Stimulated activated CD4-positive, alpha-beta T cell treated with anti-CD3 and anti-CD28 coated beads, Interleukin-2, amount 100 ng/mL, for 24 hours (primary cell): ENCODE results near the gene NOD1.
"Not testable (repeated sequence)": the region's sequence is repeated elsewhere in the genome, so short reads cannot be mapped to it uniquely, and the experiment has no call there.

Experiments used
- DNase-seq, 2 donors: peaks; one replicate each; pipeline ENCODE4 v3.0.0-alpha.2; 2020

NOD1 gene

DNA sequence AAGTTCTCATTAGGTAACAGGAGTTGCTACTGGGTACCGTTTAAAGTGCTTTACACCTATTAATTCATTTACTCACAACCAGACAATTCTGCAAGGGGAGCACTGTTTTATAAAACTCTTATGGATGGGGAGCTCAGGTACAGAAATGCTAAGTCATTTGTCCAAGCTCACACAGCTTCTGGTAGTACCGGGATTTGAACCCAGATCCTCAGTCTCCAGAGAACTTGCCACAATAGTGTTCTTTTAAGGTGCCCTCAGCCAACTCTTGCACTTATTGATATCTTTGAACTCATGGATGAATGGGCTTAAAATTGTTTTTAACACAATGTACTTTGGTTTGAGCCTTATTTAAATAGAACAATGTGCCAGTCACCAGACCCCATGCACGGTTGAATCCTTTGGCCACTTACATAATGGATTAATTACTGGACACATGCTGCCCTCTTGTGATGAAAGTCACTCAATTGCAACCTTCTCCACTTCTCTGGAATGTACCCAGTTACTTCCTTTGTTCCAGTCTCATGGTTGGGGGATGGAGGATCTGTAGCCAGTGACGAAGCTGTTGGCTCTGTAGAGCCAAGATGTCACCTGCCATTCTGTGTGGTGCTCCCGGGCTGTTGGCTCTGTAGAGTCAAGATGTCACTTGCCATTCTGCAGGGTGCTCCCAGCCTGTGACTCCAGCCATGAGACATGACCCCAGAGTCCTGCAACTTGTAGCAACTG lies 65.6 kb downstream of the NOD1 start:
- DNase-seq: no peak

DNA sequence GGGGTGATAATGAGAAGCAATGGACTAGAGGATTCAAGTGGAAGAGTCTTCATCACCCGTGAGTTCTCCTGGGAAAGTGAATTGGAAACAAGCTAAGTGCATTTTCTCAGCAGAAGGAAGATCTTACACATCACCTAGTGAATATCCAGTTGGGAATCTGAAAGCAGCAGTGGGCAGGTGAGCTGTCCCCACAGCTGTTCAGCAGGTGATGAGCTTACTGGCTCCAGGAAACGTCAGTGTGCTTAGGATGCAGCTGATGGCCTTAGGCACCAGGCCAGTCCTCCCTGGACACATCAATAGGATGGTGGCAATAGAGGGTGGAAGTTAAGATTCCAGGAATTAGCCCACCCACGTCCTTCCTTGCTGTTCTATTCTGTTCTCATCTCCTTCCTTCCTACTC lies 66.7 kb downstream of the NOD1 start:
- DNase-seq: no peak

DNA sequence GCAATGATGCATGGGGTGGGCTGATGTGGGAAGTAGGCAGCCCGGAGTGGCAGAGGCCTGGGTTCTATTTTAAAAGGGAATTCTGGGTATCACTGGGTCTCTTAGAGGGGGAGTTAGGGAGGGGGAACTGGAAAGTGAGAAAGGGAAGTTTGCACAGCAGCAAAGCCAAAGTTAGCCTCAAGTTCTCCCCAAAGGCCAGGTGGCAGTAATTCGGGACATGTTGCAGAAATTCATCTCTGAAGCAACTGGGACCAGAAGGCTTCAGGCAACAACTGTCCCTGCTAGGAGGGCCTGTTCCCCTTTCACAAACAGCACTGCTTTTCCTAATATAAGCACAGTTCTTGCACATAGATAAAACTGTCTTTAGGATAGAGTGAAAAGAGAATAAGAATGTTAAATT lies 67.4 kb downstream of the NOD1 start:
- DNase-seq: no peak

DNA sequence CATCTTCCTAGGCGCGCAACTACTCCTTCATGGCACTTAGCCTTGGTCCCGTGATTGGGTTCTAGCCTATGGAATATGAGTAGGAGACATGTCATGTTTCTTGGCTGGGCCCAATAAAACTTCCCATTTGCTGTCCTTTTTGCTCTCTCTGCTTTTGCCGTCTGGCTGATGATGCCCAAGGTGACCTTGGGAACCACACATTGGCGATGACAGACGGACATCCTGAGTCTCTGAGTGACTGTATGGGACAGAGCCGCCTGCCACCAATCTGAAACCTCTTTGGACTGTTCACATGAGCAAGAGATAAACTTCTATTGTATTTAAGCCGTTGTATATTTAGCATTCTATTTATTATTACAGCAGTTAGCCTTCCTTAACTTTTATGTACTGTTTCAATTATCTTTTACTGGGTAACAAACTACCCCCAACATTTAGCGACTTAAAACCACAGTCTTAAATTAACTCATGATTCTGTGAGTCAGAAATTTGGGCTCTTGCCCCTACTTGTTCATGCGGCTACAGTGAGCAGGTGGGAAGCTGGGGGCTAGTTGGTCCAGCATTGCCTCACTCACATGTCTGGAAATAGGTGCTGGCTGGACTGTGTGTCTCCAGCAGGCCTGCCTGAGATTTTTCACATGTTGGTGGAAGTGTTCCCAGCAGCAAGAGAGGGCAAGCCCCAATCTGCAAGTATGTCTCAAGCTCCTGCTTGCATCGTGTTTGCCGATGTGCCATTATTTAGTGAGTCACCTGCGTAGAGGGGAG lies 71.7 kb downstream of the NOD1 start:
- no peak for DNase-seq

DNA sequence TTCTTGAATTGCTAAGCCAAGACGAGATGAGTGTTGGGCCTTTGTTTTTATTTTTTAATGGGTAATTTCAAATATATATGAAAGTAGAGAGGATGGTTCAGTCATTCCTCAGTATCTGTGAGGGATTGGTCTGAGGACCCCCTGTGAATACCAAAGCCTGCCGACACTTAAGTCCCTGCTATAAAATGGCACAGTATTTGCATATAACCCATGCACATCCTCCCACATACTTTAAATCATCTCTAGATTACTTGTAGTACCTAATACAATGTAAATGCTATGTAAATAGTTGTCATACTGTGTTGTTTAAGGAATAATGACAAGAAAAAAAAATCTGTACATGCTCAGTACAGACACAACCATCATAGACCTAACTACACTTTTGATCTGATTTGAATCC lies 73.4 kb downstream of the NOD1 start:
- DNase-seq: no peak

DNA sequence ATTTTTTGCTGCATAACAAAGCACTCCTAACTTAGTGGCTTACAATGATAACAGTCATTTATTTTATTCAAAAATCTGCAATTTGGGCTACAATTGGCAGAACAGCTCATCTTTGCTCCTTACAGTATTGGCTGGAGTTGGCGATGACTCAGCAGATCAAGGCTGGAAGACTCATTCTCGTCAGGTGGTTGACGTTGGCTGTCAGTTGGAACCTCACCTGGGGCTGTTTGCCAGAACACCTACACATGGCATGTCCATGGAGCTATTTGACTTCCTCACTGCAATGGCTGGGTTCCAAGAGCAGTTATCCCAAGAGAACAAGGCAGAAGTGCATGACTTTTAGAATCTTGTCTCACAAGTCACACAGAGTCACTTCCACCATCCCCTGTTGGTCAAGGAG lies 75.1 kb downstream of the NOD1 start:
- DNase-seq: no peak

DNA sequence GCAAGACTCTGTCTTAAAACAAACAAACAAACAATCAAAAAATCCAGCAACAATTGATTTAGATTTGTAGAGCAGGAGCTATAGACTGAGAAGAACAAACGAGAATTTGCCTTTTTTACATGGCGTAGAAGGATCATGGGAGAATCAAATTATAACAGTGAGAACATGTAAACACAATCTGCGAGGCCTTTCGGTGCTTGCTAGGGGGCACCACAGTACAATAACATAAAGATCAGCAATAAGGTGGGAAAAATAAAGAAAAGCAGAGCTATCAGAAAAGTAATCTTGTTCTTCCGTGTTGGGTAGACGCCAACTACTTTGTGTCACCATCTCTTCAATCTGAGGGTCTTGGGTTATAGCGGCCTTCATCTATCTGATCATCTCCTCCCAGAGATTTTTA lies 82.2 kb downstream of the NOD1 start:
- no peak for DNase-seq

DNA sequence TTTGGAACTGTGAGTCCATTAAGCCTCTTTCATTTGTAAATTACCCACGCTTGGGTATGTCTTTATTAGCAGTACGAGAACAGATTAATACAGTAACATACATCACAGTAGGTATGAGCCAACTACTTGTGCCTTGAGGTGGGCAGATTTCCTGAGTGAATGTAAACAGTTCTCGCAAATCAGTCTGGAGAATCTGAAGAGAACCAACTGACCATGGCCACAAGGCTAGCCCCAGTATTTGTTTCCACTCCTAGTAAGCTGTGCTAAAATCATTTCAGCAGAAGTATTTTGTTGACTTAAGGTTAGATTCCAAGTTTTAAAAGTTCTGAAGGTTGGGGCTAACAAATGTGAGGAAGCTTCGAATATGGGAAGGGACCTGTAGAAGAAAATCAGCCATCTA lies 82.9 kb downstream of the NOD1 start:
- no peak for DNase-seq

DNA sequence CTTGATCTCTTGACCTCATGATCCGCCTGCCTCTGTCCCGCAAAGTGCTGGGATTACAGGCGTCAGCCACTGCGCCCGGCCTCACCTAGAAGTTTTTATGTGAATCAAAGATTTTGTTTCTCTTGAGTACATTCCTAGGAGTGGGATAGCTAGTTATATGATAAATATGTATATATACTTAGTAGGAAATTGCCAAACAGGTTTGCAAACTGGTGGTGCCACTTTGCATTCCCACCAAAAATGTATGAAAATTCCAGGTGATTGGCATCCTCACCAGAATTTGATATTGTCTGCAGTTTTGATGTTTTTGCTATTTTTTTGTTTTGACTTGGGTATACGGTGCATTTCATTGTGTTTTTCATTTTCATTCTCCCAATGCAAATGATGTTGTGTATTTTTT lies 86.8 kb downstream of the NOD1 start:
- DNase-seq: no peak

DNA sequence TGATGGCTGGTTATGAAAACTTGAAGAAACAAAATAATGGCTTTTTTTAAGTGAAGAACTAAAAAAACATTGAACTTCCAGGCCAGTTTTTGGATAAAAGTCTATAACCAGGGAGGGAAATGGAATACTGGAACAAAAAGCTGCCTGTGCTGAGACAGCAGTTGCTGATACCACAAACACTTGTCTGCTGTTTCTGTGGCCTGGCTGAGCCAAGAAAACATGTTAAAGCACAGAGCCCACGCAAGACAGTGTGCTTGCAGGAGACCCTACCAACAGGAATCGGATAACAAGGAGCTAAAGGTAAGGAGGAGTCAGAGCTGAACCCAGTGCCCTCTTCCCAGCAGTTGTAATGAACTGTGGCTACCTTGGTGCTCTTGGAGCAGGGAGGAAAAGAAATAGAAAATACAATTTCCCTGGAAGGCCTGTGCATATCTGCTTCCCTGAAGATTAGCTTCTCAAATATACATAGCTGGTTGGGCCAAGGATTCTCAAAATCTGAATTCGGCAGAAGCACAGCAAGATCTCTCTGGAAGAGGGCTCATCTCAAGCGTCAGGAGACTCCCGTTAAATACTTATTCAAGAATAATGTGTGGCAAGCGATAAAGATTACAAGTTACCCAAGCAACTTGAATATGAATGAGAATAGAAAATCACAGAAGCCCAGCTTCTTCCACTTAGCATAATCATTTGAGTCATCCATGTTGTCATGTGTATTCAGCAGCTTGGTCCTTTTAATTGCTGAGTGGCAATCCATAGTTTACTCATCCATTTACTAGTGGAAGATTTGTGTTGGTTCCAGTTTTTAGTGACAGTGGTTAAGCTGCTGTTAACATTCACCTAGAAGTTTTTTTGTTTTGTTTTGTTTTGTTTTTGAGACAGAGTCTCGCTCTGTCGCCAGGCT lies 87.6 kb downstream of the NOD1 start:
- DNase-seq: no peak

DNA sequence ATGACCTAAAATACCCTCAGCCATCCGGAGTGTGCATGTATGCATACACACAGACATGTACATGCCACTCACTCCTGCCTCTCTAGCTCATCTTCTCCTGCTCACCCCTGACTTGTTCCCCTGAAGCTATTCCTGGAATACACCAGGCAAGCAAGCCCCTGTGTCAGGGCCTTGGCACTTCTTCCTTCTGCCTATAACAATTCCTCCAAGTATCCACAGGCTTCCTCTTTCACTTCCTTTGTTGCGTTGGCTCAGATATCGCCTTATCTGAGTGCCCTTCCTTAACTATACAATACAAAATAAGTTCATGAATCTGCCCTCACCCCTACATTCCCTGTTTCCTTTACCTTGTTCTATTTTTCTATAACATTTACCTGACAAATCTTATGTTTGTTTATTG lies 88.8 kb downstream of the NOD1 start:
- no peak for DNase-seq

DNA sequence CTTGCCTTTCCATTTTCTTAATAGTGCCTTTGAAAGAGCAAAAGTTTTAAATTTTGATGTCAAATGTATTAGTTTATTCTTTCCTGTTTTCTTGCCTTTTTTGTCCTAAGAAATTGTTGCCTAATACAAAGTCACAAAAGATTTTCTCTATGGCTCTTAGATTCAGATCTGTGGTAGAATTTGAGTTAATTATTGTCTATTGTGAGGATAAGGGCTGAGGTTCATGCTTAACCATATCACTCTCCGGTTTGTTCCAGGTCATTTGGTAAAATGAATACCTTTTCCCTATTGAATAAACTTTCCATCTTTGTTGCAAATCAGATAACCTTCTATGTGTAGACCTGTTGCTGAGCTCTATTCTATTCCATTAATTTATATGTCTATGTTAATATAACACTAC lies 96.0 kb downstream of the NOD1 start:
- DNase-seq: no peak

DNA sequence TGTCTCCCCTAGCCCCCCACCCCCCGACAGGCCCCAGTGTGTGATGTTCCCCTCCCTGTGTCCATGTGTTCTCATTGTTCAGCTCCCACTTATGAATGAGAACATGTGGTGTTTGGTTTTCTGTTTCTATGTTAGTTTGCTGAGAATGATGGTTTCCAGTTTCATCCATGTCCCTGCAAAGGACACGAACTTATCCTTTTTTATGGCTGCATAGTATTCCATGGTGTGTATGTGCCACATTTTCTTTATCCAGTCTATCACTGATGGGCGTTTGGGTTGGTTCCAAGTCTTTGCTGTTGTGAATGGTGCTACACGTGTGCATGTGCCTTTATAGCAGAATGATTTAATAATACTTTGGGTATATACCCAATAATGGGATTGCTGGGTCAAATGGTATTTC lies 97.8 kb downstream of the NOD1 start:
- not testable (repeated sequence) for DNase-seq

DNA sequence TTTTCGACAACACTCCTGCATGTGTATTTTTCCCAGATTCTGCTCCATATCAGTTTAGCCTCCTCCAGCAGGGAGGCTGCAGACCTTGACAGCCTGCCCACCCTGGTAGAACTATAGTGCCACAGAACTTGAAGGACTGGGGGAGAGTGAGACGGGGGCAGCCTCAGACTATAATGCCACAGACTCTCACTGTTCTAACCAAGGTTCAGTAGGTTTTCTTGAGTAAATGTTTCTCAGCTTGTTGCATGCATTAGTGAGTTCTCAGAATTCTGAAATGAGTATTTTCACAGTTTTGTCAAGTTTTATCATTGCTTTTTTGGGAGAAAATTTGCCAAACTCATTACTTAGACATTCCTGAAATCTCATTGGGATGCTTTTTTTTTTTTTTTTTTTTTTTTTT lies 98.3 kb downstream of the NOD1 start:
- no peak for DNase-seq

DNA sequence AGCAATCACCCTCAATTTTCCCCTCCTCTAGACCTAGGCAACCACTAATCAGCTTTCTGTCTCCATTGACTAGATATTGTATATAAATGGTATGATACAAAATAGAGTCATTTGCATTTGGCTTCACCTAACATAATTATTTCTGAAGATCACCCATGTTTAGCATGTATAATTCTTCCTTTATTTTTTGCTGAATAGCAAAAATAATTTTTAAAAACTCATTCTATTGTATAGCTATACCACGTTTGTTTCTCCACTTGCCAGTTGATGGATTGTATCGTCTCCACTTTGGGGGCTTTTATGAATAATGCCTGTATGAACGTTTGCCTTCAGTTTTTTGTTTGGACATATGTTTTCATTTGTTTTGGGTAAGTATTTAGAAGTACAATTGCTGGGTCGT lies 98.8 kb downstream of the NOD1 start:
- no peak for DNase-seq

DNA sequence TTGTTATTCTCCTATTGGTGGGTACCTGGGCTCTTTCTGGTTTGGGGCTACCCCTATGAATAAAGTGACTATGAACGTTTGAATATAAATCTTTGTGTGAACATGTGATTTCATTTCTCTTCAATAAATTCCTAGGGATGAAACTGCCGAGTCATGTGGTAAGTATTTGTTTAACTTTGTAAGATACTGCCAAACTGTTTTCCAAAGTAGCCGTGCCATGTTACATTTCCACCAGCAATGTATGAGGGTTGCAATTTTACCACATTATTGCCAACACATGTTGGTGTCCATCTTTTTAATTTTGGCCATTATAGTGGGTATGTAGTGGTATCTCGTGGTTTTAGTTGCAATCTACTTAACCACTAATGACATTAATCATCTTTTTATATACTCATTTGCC lies 99.5 kb downstream of the NOD1 start:
- DNase-seq: no peak

DNA sequence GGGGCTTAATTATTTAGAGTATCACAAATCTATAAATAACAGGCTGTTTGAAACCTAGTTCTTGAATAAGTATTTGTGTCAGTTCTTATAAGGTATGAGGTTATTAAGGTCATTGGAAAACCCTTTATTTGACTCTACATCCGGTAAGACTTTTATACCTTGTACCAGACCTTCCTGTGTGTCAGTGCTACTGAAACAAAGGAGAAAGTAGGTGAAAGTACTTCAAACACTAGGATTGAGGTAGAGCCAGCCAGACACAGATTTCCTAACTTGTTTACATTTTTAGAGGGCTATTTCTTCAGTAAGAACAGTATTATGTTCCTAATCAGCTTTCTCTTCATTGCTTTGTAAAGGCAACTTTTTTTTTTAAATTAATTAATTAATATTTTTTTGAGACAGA lies 100.3 kb downstream of the NOD1 start:
- no peak for DNase-seq
